SW 1271 (cell line): Measurements from ENCODE around the gene PMP22.
A peak's percentile ranks its signal among the peaks of the same experiment; 100 is the strongest.
"Not testable (repeated sequence)": the region's sequence is repeated elsewhere in the genome, so short reads cannot be mapped to it uniquely, and the experiment has no call there.

Experiments used
- DNase-seq, 2 experiments: peaks; one replicate each; lab custom pipeline; 2025; lab: John Stamatoyannopoulos, UW

PMP22 gene

DNA sequence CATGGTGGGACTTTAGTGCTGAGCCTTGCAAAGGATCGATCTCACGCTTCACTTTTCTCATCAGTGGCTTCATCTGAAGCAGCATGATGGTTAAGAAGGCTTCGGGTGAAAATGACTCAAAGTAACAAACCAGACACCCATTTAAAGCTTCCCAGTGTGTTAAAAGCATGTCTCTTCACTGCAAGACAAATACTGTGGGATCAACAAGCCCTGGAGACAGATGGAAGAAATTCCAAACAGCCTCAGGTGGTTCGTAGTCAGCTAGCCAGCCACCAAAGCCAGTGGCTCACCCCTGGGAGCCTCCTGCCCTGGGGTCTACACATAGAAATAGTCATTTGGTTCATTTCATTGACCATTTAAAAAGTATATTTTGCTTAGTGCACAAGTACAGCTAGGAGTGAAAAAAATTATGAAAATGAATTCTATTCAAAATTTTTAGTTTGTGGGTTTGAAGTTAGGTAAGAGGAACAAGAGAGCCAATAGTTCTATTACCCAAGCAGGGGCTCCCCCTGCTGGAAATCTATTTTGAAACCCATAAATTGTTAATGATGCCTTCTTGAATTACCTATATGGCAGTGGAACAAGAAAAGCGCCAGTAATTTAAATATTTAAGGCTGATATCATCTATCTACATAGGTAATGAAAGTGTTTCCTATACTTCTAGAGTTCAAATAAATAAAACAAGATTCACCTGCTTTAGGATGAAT, 51.6 kb downstream of the PMP22 start:
- peak in 1 of 2 experiments; percentile 21 for DNase-seq

DNA sequence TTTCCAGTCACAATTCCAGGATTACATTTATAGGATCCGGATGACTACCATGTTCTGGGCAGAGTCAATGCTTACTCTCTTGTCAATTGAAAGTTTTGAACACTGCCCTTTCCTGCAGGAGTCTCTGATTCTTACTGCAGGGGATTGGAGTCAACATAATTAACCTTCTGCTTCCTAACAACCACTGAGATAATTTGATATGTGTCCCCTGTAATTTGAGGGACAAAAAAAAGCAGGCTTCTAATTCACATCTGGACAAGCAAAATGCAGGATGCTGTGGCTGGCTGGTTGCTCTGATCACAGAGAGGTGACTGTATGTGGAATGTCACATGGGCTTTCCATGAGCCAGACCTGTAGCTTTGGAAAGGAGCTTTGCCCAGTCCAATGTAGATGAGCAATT, 54.9 kb downstream of the PMP22 start:
- no peak for DNase-seq

DNA sequence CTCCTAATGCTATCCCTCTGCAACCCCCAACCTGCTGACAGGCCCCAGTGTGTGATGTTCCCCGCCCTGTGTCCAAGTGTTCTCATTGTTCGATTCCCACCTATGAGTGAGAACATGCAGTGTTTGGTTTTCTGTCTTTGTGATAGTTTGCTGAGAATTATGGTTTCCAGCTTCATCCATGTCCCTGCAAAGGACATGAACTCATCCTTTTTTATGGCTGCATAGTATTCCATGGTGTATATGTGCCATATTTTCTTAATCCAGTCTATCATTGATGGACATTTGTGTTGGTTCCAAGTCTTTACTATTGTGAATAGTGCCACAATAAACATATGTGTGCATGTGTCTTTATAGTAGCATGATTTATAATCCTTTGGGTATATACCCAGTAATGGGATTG, 62.1 kb downstream of the PMP22 start:
- DNase-seq: not testable (repeated sequence)

DNA sequence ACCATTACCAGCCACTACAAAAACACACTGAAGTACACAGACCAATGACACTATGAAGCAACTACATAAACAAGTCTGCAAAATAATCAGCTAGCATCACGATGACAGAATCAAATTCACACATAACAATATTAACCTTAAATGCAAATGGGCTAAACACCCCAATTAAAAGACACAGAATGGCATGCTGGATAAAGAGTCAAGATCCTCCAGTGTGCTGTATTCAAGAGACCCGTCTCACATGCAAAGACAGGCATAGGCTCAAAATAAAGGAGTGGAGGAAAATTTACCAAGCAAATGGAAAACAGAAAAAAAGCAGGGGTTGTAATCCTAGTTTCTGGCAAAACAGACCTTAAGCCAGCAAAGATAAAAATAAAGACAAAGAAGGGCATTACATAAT, 64.6 kb downstream of the PMP22 start:
- DNase-seq: not testable (repeated sequence)

DNA sequence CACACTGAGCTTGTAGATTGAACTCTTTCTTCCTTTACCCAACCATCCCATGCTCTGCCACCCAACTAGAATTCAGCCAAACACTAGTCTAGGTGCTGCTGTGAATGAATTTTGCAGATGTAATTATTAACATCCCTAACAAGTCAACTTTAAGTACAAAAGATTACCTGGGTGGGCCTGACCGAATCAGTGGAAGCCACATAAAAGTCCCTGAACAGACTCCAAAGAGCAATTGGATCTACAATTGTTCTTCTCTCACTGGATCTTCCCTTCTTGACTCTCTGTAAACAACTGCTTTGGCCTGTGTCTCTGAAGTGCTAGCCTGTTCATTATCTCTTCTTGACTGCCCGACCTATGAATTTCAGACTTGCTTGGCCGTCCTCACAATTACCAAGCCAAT, 67.9 kb downstream of the PMP22 start:
- no peak for DNase-seq

DNA sequence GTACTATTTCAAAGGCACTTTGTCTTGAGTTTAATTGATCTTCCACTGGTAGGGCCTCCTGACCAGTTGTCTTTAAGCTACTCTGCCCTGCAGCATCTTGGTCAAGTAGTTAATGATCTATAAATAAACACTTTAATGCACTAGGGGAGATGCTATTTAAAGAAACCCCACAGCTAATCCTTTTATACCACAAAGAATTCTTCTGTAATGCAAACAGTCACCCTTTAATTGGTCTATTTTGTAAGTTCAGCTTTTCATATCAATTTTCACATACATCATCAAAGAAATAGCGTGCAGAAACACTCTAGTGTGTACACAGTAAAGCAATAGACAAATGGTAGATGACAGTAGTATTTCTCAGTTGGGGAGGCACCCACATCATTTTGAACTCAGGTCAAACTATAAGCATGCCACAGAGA, 70.3 kb downstream of the PMP22 start:
- no peak for DNase-seq

DNA sequence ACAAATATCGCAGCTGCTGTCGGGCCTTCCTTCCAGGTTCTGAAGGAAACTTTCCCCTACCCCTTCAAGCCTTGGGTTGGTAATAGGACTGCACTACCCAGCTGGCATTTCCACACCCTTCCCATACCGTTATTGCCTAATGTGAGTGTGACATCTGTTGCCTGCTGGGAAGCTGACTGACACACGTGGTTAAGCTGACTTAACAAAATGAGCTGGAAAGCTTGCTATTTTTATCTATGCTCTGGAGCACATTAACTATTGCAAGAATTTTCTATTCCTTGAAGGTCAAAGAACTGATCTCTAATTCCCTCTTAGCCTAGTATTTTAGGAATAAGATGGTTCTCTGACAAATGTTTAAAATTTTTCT, 79.5 kb downstream of the PMP22 start:
- no peak for DNase-seq

DNA sequence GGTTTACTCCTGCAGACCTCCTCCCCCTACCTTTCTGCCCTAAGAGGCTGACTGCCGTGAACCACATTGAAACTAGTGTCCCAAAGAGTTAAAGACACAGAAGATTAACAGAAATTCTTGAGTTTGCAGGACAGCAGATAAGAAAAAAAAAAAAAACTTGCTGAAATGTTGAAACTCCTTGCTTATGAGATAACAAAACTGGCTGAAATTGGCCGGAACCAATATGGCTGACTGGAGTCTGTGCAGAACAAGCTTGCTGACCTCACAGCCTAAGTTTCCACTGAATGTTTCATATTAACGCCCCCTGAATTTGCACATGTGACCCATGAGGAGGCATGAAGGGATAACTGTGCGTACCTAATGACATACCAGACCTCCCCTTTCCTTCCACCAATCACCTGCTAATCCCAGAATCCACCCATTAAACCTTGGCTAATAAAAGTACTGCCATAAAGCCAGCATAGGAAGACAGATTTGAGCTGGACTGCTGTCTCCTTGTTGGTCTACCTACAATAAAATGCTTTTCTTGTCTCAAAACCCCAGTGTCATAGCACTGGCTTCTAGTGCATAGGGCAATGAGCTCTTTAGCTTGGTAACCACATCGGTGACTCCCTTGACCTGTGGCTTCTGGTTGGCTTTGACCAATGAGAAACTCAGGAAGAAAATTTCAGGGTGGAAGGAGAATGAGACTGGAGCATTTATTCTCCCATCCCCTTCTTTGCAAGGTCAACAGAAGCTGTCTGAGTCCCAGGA, 80.1 kb downstream of the PMP22 start:
- no peak for DNase-seq

DNA sequence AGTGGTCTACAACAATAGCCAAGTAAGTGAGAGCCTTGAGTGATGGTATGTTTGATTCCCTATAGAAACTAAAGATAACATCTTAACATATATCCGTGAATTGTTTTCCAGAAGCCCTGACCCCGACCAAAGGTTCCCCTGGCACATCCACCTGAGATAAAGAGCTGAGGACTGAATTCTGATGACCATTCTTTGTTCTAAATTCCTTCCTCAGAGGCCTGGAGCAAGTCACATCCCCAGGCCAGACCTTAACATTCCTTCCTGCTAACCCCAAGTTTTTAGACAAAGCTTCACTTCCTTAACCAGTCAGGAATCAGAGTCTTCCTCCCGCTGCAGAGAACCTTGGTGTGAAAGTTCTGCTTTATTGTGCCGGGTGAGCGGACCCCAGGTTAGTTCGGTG, 83.3 kb downstream of the PMP22 start:
- DNase-seq: no peak

DNA sequence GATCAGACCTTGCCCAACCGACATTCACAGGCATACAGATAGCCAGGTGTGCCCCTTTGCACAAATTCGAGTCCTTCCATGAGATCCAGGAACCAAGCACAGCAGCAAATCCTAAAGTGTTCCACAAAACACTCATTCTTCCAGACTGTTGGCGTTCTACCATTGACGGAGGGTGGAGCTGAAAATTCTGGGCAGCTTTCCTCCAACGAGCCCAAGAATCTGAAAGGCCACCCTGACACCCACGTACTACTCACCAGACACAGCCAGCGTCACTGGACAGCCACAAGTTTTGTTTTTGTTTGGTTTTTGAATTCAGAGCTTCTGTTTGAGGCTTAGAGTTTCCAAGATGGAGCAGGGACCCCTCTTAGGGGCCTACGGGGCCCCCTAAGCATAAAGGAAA, 83.8 kb downstream of the PMP22 start:
- DNase-seq: no peak

DNA sequence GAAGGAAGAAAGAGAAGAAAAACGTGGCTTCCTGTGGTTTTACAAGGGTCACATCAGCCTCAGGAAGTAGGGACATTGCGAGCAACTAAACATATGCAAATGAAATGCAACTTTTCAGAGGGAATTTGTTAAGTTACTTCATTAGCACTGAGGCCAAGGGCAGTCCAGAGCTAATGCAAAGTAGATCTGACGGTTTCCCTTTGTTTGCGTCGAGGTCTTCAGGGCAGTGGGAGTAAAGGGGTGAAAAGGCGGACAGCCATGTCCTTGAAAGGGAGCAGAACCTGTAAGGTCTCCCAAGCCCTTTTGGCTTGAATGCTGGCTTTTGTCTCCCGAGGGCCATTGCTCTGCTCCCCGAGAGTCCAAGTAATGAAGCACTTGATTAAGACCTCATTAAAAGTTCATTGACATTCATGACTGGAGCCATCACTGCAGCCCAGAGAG, 85.0 kb downstream of the PMP22 start:
- no peak for DNase-seq
